Spleen (tissue), 11 donors: ENCODE results near the gene BEND5. TPM values are rescaled to one million over a fixed set of nuclear protein-coding genes. Genes with fewer than 3 reads are reported as not detected.

Source experiments
- DNase-seq: peaks from one replicate; pipeline ENCODE4 v3.0.0-alpha.2; 2020
- H3K27ac ChIP-seq, 8 donors: fragments of 200-600 bp; sonication (generic) in 7 of 8; 1 replicate in 4 of 8; 2 replicates in 4 of 8; pipeline versions ENCODE4 v1.5.0 to v1.8.0; 2016 to 2021; ENCODE audit warnings: inconsistent platforms in 4 of 8, mild to moderate bottlenecking in 4 of 8, moderate library complexity in 1 of 8
- H3K27me3 ChIP-seq, 7 donors: fragments of 200-600 bp; sonication (generic) in 6 of 7; replicated peaks in 1 of 7; 1 replicate in 4 of 7; 2 replicates in 3 of 7; pipeline versions ENCODE4 v1.5.0 to v1.8.0; 2016 to 2021; ENCODE audit warnings: inconsistent platforms in 3 of 7, mild to moderate bottlenecking in 1 of 7
- H3K36me3 ChIP-seq, 6 donors: fragments of 200-600 bp; sonication (generic) in 5 of 6; 1 replicate in 4 of 6; 2 replicates in 2 of 6; pipeline versions ENCODE4 v1.5.0 to v1.8.0; 2016 to 2021; ENCODE audit warnings: inconsistent platforms in 2 of 6
- H3K4me1 ChIP-seq, 6 donors: fragments of 200-600 bp; sonication (generic) in 5 of 6; 1 replicate in 3 of 6; 2 replicates in 3 of 6; pipeline versions ENCODE4 v1.5.0 to v1.8.0; 2016 to 2021; ENCODE audit warnings: inconsistent platforms in 3 of 6
- H3K4me3 ChIP-seq, 8 donors: fragments of 200-600 bp; sonication (generic) in 7 of 8; 1 replicate in 4 of 8; 2 replicates in 4 of 8; pipeline versions ENCODE4 v1.5.0 to v1.8.0; 2016 to 2021; ENCODE audit warnings: inconsistent platforms in 4 of 8, mild to moderate bottlenecking in 4 of 8, moderate library complexity in 2 of 8
- H3K9me3 ChIP-seq, 8 donors: fragments of 200-600 bp; sonication (generic) in 7 of 8; 1 replicate in 4 of 8; 2 replicates in 4 of 8; pipeline versions ENCODE4 v1.5.0 to v1.8.0; 2016 to 2021; ENCODE audit warnings: inconsistent platforms in 4 of 8
- CTCF ChIP-seq, 11 experiments: fragments of 200-600 bp in 7 of 11; fragments of 450-650 bp in 4 of 11; sonication (generic) in 4 of 11; IDR thresholded peaks in 8 of 11; conservative IDR thresholded peaks in 3 of 11; 1 replicate in 7 of 11; 2 replicates in 4 of 11; pipeline versions ENCODE4 v1.4.0 to v1.8.0; 2016 to 2021; ENCODE audit warnings: antibody characterized with exemption in 11 of 11, inconsistent platforms in 4 of 11, mild to moderate bottlenecking in 1 of 11
- POLR2A ChIP-seq, 3 donors: fragments of 450-650 bp; IDR thresholded peaks; one replicate each; pipeline ENCODE4 v1.5.1; 2017; ENCODE audit warnings: antibody characterized with exemption in 3 of 3, mild to moderate bottlenecking in 1 of 3
- POLR2AphosphoS5 ChIP-seq, 3 donors: sonication (generic); formaldehyde crosslinking; IDR thresholded peaks; one replicate each; pipeline ENCODE4 v1.5.1; 2017; ENCODE audit warnings: antibody characterized with exemption in 3 of 3
- WGBS, 5 donors: extraction: QIAGEN DNeasy Blood & Tissue Kit in 3 of 5; methylation state at CpG; one replicate each; pipeline versions ENCODE4 v1.1.5 to v1.1.7; 2013 to 2018; 5-methylcytosine and 5-hydroxymethylcytosine counted together
- intact Hi-C: fragments of 100-400 bp; cut with DNase I; formaldehyde crosslinking; loops from one replicate; pipeline ENCODE4 v1.15.0; 2023; ENCODE audit warnings: low total_unique reads
- polyA plus RNA-seq, 3 donors: library from polyadenylated mRNA; stranded (reverse); fragments of 200-250 nt; gene quantifications; one replicate each; pipeline ENCODE4 v1.2.1, GENCODE V29; 2013
- total RNA-seq, 7 donors: library from RNA; depleted of rRNA in 3 of 7; stranded (reverse); fragments of >200 nt in 3 of 7; fragmentation: NEBNext Ultra II Directional in 4 of 7; extraction: Animal tissue kit (Norgen Biotek cat#: 25700) in 4 of 7; gene quantifications; one replicate each; pipeline versions ENCODE4 v1.1.0 to v1.2.1, GENCODE V29; 2016 to 2021
- donor health status: healthy with polysubstance abuse.
- donor health status: DM: no; HTN: no; CAD: no; lungs with moderate emphysema.
- donor health status: DM: no; HTN: no; CAD: no.
- donor health status: Bipolar disorder and iron deficiency.
- donor health status: healthy.
- donor health status: DM: no; HTN: no; CAD: no.
- donor health status: DM: yes; HTN: yes; CAD: no.

BEND5 gene
- total and polyA plus RNA-seq, 10 donors, result 7.5 to 39.2 (median 16.1) TPM

- Histone ChIP-seq H3K27ac (no peak overlapping the region), H3K9me3 (no peaks in the 10 kb centered on the region), H3K4me3 (no peak overlapping the region), H3K36me3 (no peaks in the 10 kb centered on the region), H3K27me3 (peaks cover 0 to 4% (median 0%) of the 10 kb centered on the region in 7 donors), H3K4me1 (peaks cover 0 to 6% (median 1%) of the 10 kb centered on the region in 6 donors)
- intact Hi-C loops, result no loop called here
- WGBS, 5 donors, result 86 to 92% (median 87%) methylated on average over 9 of the region's 9 CpGs
- DNase-seq, result no peak
- TF ChIP-seq CTCF (IDR thresholded peaks at IDR 0.05 in 8 of 11, conservative IDR thresholded peaks at IDR 0.05 in 3 of 11), result no peak
- TF ChIP-seq POLR2AphosphoS5 (IDR thresholded peaks at IDR 0.05), result no peak
- no peak for TF ChIP-seq POLR2A (IDR thresholded peaks at IDR 0.05)
Measured at GRCh38 chr1:48692235-48692634, 84.5 kb downstream of the BEND5 start.

- intact Hi-C loops, result no loop called here
- DNase-seq, result no peak
- H3K36me3 ChIP-seq, result no peaks in the 10 kb centered on the region
- H3K27me3 ChIP-seq, result peaks cover 0 to 4% (median 0%) of the 10 kb centered on the region in 7 donors
- no peak for TF ChIP-seq POLR2A (IDR thresholded peaks at IDR 0.05)
- TF ChIP-seq POLR2AphosphoS5 (IDR thresholded peaks at IDR 0.05), result no peak
- no peak for TF ChIP-seq CTCF (IDR thresholded peaks at IDR 0.05 in 8 of 11, conservative IDR thresholded peaks at IDR 0.05 in 3 of 11)
- H3K4me1 ChIP-seq, result peaks cover 0 to 7% (median 1%) of the 10 kb centered on the region in 6 donors
- H3K4me3 ChIP-seq, result no peak overlapping the region
- no peak overlapping the region for H3K27ac ChIP-seq
- H3K9me3 ChIP-seq, result no peaks in the 10 kb centered on the region
- WGBS, 5 donors, result 64 to 82% (median 73%) methylated on average over 5 of the region's 5 CpGs
Measured at GRCh38 chr1:48691429-48692001, 85.2 kb downstream of the BEND5 start.

GRCh38 chr1:48688102-48688760, 88.5 kb downstream of the BEND5 start:
- H3K9me3 ChIP-seq, result no peaks in the 10 kb centered on the region
- 46 to 60% (median 55%) methylated on average over 3 of the region's 3 CpGs for WGBS, 5 donors
- H3K4me1 ChIP-seq, result peaks cover 0 to 7% (median 1%) of the 10 kb centered on the region in 6 donors
- no peaks in the 10 kb centered on the region for H3K27me3 ChIP-seq
- intact Hi-C loops, result loop anchor here (10.0 kb wide), 1 partner anchor 1657 kb away; no protein-coding TSS in a partner anchor
- TF ChIP-seq POLR2A (IDR thresholded peaks at IDR 0.05), result no peak
- TF ChIP-seq CTCF (IDR thresholded peaks at IDR 0.05 in 8 of 11, conservative IDR thresholded peaks at IDR 0.05 in 3 of 11), result peak in 5 of 11 experiments; percentile 15 to 29 (median 17)
- no peak for TF ChIP-seq POLR2AphosphoS5 (IDR thresholded peaks at IDR 0.05)
- H3K4me3 ChIP-seq, result no peak overlapping the region
- H3K27ac ChIP-seq, result no peak overlapping the region
- H3K36me3 ChIP-seq, result no peaks in the 10 kb centered on the region
- DNase-seq, result no peak
